Sigmoid colon (tissue), 4 donors: ENCODE measurements around the gene MB.

Experiments
- CTCF ChIP-seq, 4 experiments: fragments of 450-650 bp in 3 of 4; fragments of 200-600 bp in 1 of 4; IDR thresholded peaks; one replicate each; pipeline ENCODE4 v1.5.1; 2016 to 2019; ENCODE audit warnings: antibody characterized with exemption in 4 of 4, mild to moderate bottlenecking in 3 of 4, moderate library complexity in 2 of 4
- EP300 ChIP-seq, 4 donors: sonication (generic); formaldehyde crosslinking; IDR thresholded peaks; one replicate each; pipeline ENCODE4 v1.6.1; 2017; ENCODE audit warnings: antibody characterized with exemption in 4 of 4
- POLR2AphosphoS5 ChIP-seq, 4 donors: sonication (generic); formaldehyde crosslinking; IDR thresholded peaks; one replicate each; pipeline ENCODE4 v1.6.1; 2017; ENCODE audit warnings: antibody characterized with exemption in 4 of 4

GRCh38 chr22:35558719-35559118, 58.4 kb downstream of the MB start:
- TF ChIP-seq CTCF (IDR thresholded peaks at IDR 0.05) = no peak
- TF ChIP-seq EP300 (IDR thresholded peaks at IDR 0.05) = no peak
- no peak for TF ChIP-seq POLR2AphosphoS5 (IDR thresholded peaks at IDR 0.05)
